Measurements from ENCODE around the gene FLNB.

Gene FLNB

GRCh38 chr3:58082047-58082446, 73.8 kb downstream of the FLNB start:
- DNase-seq = no peak

- no peak for DNase-seq
These were observed 75.9 kb downstream of the FLNB start for GRCh38 chr3:58084166-58084565.

- no peak for DNase-seq
These were observed 76.7 kb downstream of the FLNB start for GRCh38 chr3:58084788-58085543.

GRCh38 chr3:58085616-58086015, 77.4 kb downstream of the FLNB start:
- DNase-seq = no peak

- DNase-seq = no peak
These were observed 80.3 kb downstream of the FLNB start for GRCh38 chr3:58088501-58088900.

GRCh38 chr3:58090351-58090750, 82.1 kb downstream of the FLNB start:
- DNase-seq = no peak

GRCh38 chr3:58092521-58092920, 84.3 kb downstream of the FLNB start:
- DNase-seq = no peak

GRCh38 chr3:58093574-58094195, 85.5 kb downstream of the FLNB start:
- no peak for DNase-seq

GRCh38 chr3:58094657-58095056, 86.4 kb downstream of the FLNB start:
- DNase-seq = no peak

GRCh38 chr3:58095603-58096138, 87.4 kb downstream of the FLNB start:
- DNase-seq = no peak

- DNase-seq = no peak
These were observed 90.3 kb downstream of the FLNB start for GRCh38 chr3:58098531-58098930.

GRCh38 chr3:58099865-58100264, 91.6 kb downstream of the FLNB start:
- no peak for DNase-seq

GRCh38 chr3:58101499-58102389, 93.5 kb downstream of the FLNB start:
- no peak for DNase-seq

GRCh38 chr3:58102390-58102750, 94.1 kb downstream of the FLNB start:
- DNase-seq = no peak

GRCh38 chr3:58102976-58103451, 94.8 kb downstream of the FLNB start:
- DNase-seq = no peak

- DNase-seq = no peak
These were observed 95.9 kb downstream of the FLNB start for GRCh38 chr3:58104151-58104550.

GRCh38 chr3:58104712-58105111, 96.5 kb downstream of the FLNB start:
- no peak for DNase-seq

GRCh38 chr3:58105196-58105595, 97.0 kb downstream of the FLNB start:
- DNase-seq = no peak

- no peak for DNase-seq
These were observed 97.8 kb downstream of the FLNB start for GRCh38 chr3:58106061-58106460.

GRCh38 chr3:58106640-58107039, 98.4 kb downstream of the FLNB start:
- DNase-seq = no peak

GRCh38 chr3:58107597-58107996, 99.4 kb downstream of the FLNB start:
- no peak for DNase-seq

GRCh38 chr3:58109752-58110151, 101.5 kb downstream of the FLNB start:
- DNase-seq = no peak

- no peak for DNase-seq
These were observed 103.4 kb downstream of the FLNB start for GRCh38 chr3:58111513-58112184.

All from NCI-H187 (cell line).